HG02642 (cell line): Measurements from ENCODE around the gene PIK3CG.
"Not testable (repeated sequence)": the region's sequence is repeated elsewhere in the genome, so short reads cannot be mapped to it uniquely, and the experiment has no call there.

Source experiments
- ATAC-seq: cut with Tn5 transposase; IDR thresholded peaks from one replicate; pipeline ENCODE4 v1.9.1; 2021; ENCODE audit warnings: mild to moderate bottlenecking; ENCODE audit not compliant: unreplicated experiment, poor library complexity

PIK3CG gene

GRCh38 chr7:106881984-106882383 is 16.9 kb downstream of the PIK3CG start:
- no peak for ATAC-seq

GRCh38 chr7:106883456-106884026 is 18.5 kb downstream of the PIK3CG start:
- no peak for ATAC-seq

GRCh38 chr7:106885652-106886051 is 20.6 kb downstream of the PIK3CG start:
- ATAC-seq = no peak

- ATAC-seq = peak; percentile 61
These were observed 22.3 kb downstream of the PIK3CG start for GRCh38 chr7:106887421-106887820.

- ATAC-seq = no peak
These were observed 23.1 kb downstream of the PIK3CG start for GRCh38 chr7:106888204-106888603.

- no peak for ATAC-seq
These were observed 25.9 kb downstream of the PIK3CG start for GRCh38 chr7:106890952-106891351.

GRCh38 chr7:106891548-106892410 is 26.7 kb downstream of the PIK3CG start:
- no peak for ATAC-seq

- no peak for ATAC-seq
These were observed 28.5 kb downstream of the PIK3CG start for GRCh38 chr7:106893591-106893990.

- peak; percentile 97 for ATAC-seq
These were observed 30.3 kb downstream of the PIK3CG start for GRCh38 chr7:106895246-106895864.

- ATAC-seq = no peak
These were observed 31.1 kb downstream of the PIK3CG start for GRCh38 chr7:106896231-106896630.

- ATAC-seq = not testable (repeated sequence)
These were observed 32.5 kb downstream of the PIK3CG start for GRCh38 chr7:106897553-106897952.

GRCh38 chr7:106898967-106899366 is 33.9 kb downstream of the PIK3CG start:
- not testable (repeated sequence) for ATAC-seq

- ATAC-seq = no peak
These were observed 36.9 kb downstream of the PIK3CG start for GRCh38 chr7:106901828-106902441.

- no peak for ATAC-seq
These were observed 40.7 kb downstream of the PIK3CG start for GRCh38 chr7:106905734-106906133.

- no peak for ATAC-seq
These were observed 46.9 kb downstream of the PIK3CG start for GRCh38 chr7:106911959-106912358.

- no peak for ATAC-seq
These were observed 49.0 kb downstream of the PIK3CG start for GRCh38 chr7:106914018-106914607.

- ATAC-seq = no peak
These were observed 50.3 kb downstream of the PIK3CG start for GRCh38 chr7:106915407-106915806.

GRCh38 chr7:106915873-106916272 is 50.8 kb downstream of the PIK3CG start:
- ATAC-seq = peak; percentile 99

- no peak for ATAC-seq
These were observed 51.6 kb downstream of the PIK3CG start for GRCh38 chr7:106916679-106917078.

GRCh38 chr7:106918991-106919390 is 53.9 kb downstream of the PIK3CG start:
- no peak for ATAC-seq

- not testable (repeated sequence) for ATAC-seq
These were observed 59.4 kb downstream of the PIK3CG start for GRCh38 chr7:106924468-106924867.
